ENCODE data around the gene BCHE. TPM values are rescaled to one million over a fixed set of nuclear protein-coding genes. Genes with fewer than 3 reads are reported as not detected.

Gene BCHE
- total and polyA plus RNA-seq, 9 donors: 0.35 to 23.1 (median 2.9) TPM

- DNase-seq: no peak
- Histone ChIP-seq H3K4me3 (no peak overlapping the region), H3K27me3 (no peaks in the 10 kb centered on the region), H3K9me3 (no peaks in the 10 kb centered on the region), H3K4me1 (ENCODE audit: insufficient read depth) (no peaks in the 10 kb centered on the region), H3K36me3 (no peaks in the 10 kb centered on the region), H3K27ac (no peak overlapping the region)
- intact Hi-C loops (cut with DNase I): no loop called here
- no peak for TF ChIP-seq CTCF (IDR thresholded peaks at IDR 0.05)
- TF ChIP-seq EP300 (IDR thresholded peaks at IDR 0.05): no peak
- WGBS, 3 donors: 68 to 86% (median 69%) methylated on average over 1 of the region's 1 CpG
These were observed 9.3 kb downstream of the BCHE start for GRCh38 chr3:165827883-165828282.

GRCh38 chr3:165827233-165827632, 10.0 kb downstream of the BCHE start:
- H3K4me3 ChIP-seq: no peak overlapping the region
- no peaks in the 10 kb centered on the region for H3K4me1 ChIP-seq (ENCODE audit: insufficient read depth)
- TF ChIP-seq CTCF (IDR thresholded peaks at IDR 0.05) (no peak), EP300 (IDR thresholded peaks at IDR 0.05) (no peak), POLR2A (IDR thresholded peaks at IDR 0.05) (no peak)
- intact Hi-C loops (cut with DNase I): no loop called here
- no peaks in the 10 kb centered on the region for H3K9me3 ChIP-seq
- DNase-seq: no peak
- H3K27me3 ChIP-seq: no peaks in the 10 kb centered on the region
- no peaks in the 10 kb centered on the region for H3K36me3 ChIP-seq
- WGBS, 3 donors: 43 to 57% (median 44%) methylated on average over 1 of the region's 1 CpG
- H3K27ac ChIP-seq: no peak overlapping the region

GRCh38 chr3:165820671-165821123, 16.5 kb downstream of the BCHE start:
- H3K36me3 ChIP-seq: no peaks in the 10 kb centered on the region
- intact Hi-C loops (cut with DNase I): no loop called here
- no peak for TF ChIP-seq EP300 (IDR thresholded peaks at IDR 0.05)
- no peak overlapping the region for H3K4me3 ChIP-seq
- H3K9me3 ChIP-seq: no peaks in the 10 kb centered on the region
- no peak overlapping the region for H3K27ac ChIP-seq
- DNase-seq: no peak
- no peaks in the 10 kb centered on the region for H3K4me1 ChIP-seq (ENCODE audit: insufficient read depth)
- H3K27me3 ChIP-seq: no peaks in the 10 kb centered on the region
- 41 to 45% (median 45%) methylated on average over 2 of the region's 2 CpGs for WGBS, 3 donors

GRCh38 chr3:165817160-165817709, 20.0 kb downstream of the BCHE start:
- Histone ChIP-seq H3K36me3 (no peaks in the 10 kb centered on the region), H3K9me3 (no peaks in the 10 kb centered on the region)
- no peak for TF ChIP-seq CTCF (IDR thresholded peaks at IDR 0.05)
- no peak for TF ChIP-seq POLR2A (IDR thresholded peaks at IDR 0.05)
- no peak for TF ChIP-seq EP300 (IDR thresholded peaks at IDR 0.05)

GRCh38 chr3:165816209-165816608, 21.0 kb downstream of the BCHE start:
- no peak for DNase-seq
- no peaks in the 10 kb centered on the region for H3K4me1 ChIP-seq (ENCODE audit: insufficient read depth)
- TF ChIP-seq CTCF (IDR thresholded peaks at IDR 0.05) (no peak), POLR2A (IDR thresholded peaks at IDR 0.05) (no peak), EP300 (IDR thresholded peaks at IDR 0.05) (no peak)
- no peaks in the 10 kb centered on the region for H3K27me3 ChIP-seq
- H3K27ac ChIP-seq: no peak overlapping the region
- no peaks in the 10 kb centered on the region for H3K9me3 ChIP-seq
- H3K36me3 ChIP-seq: no peaks in the 10 kb centered on the region
- 78 to 93% (median 81%) methylated on average over 1 of the region's 1 CpG for WGBS, 3 donors
- intact Hi-C loops (cut with DNase I): no loop called here
- no peak overlapping the region for H3K4me3 ChIP-seq

More at GRCh38 chr3:165817160-165817709, 20.0 kb downstream of the BCHE start:
- intact Hi-C loops (cut with DNase I): no loop called here
- WGBS, 3 donors: 87 to 90% (median 89%) methylated on average over 3 of the region's 3 CpGs
- DNase-seq: no peak
- no peak overlapping the region for H3K27ac ChIP-seq
- H3K4me1 ChIP-seq (ENCODE audit: insufficient read depth): no peaks in the 10 kb centered on the region
- no peak overlapping the region for H3K4me3 ChIP-seq
- H3K27me3 ChIP-seq: no peaks in the 10 kb centered on the region

Measured in ovary (tissue), 9 donors.